Skin epidermis (tissue), 12 donors: ENCODE measurements around the gene SCG5.

Experiments used
- H3K27ac ChIP-seq, 21 experiments: fragments of 200-600 bp; sonication (generic) in 11 of 21; one replicate each; pipeline ENCODE4 v1.5.0; 2020; ENCODE audit warnings: mild to moderate bottlenecking in 3 of 21, inconsistent platforms in 2 of 21, moderate library complexity in 2 of 21
- H3K4me3 ChIP-seq, 7 experiments: fragments of 200-600 bp; sonication (generic) in 2 of 7; one replicate each; pipeline ENCODE4 v1.5.0; 2020; ENCODE audit warnings: inconsistent platforms in 2 of 7, mild to moderate bottlenecking in 2 of 7, moderate library complexity in 1 of 7

SCG5 gene

GRCh38 chr15:32717426-32718226 lies 76.1 kb downstream of the SCG5 start, which contains the start of gene GREM1:
GREM1 (plus strand) TSS chr15:32718004; CDS start chr15:32730691, 12,687 bp downstream.
- Histone ChIP-seq H3K27ac (peak within 1 kb of the TSS in 17 of 21 experiments; percentile 15 to 86 (median 66)), H3K4me3 (peak within 1 kb of the TSS; percentile 28 to 45 (median 34))

DNA sequence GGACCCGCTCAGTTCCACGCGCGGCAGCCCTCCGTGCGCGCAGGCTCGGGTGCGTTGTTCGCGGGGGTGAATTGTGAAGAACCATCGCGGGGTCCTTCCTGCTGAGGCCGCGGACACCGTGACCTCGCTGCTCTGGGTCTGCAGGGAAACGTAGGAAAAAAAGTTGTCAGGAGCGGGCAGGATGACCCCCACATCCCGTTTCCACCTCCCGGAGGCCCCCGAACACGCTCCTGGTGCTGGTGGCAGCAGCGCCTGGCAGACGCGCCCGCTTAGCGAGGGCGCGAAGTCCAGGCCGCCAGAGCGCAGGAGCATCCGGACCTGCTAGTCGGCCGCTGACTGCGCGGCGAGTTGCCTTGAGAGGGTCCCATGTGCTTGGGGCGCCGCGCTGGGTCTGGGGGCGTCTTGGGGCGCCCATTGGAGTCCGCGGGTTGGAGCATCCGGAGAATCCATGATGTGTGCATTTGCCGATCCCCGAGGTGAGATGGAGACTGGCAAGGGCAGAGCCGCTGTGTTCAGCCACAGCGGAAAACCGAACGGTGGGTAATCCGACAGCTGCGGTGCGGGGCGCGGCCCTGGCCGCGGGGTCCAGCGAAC lies 76.8 kb downstream of the SCG5 start:
- Histone ChIP-seq H3K27ac (peak overlapping the region in 16 of 21 experiments; percentile 17 to 86 (median 66)), H3K4me3 (peak overlapping the region; percentile 28 to 45 (median 34))

GRCh38 chr15:32718821-32719716 lies 77.6 kb downstream of the SCG5 start:
- Histone ChIP-seq H3K27ac (peak overlapping the region in 16 of 21 experiments; percentile 17 to 86 (median 66)), H3K4me3 (peak overlapping the region; percentile 28 to 45 (median 34))

DNA sequence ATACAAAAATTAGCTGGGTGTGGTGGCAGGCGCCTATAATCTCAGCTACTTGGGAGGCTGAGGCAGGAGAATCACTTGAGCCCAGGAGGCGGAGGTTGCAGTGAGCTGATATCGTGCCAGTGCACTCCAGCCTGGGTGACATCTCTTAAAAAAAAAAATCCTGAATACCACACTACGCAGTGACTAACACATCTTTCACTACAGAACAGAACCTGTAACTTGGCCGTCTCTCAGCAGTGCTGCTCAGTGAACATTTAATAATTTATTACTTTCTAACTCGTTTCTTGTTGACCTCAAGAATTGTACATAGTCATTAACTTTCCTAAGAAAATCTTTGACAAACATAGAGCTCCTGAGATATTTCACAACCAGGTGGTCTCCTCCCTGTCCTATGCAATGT lies 80.1 kb downstream of the SCG5 start:
- H3K27ac ChIP-seq = no peak overlapping the region
- H3K4me3 ChIP-seq = no peak overlapping the region

- Histone ChIP-seq H3K4me3 (no peak overlapping the region), H3K27ac (no peak overlapping the region)
Measured at GRCh38 chr15:32722136-32722535, 80.6 kb downstream of the SCG5 start.

DNA sequence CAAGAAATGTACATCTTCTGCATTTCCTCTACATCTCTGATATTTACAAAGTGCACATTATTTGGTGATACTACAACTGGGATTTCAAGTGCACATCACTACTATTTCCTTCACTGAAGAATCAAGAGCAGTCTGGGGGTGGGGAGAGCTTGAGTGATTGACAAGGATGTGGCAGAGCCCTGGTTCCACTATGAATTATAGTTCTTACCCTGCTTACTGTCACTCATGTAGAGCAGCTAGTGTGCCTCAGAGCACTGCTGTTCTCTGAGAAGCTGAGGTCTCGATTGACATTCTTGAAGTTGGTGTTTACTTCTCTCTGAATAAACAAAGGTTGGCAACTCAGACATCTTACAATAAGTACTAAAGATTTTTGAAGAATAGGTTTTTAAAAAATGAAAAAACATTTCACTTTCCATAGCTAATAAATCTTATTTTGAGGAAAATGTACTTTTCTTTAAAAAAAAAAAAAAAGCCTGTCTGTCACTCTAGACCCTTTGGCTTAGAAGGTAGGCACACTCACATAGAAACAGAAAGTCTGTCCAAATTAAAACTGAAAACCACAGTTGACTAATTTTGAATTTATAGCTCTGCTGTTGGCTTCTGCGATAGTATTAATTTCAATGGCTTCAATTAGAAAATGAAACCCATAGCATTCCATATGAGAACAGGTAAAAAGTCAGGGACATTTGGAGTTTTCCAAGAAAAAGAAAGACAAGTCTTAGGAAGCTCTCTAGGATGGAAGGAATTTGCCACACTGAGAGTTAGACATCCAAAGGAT lies 81.8 kb downstream of the SCG5 start:
- Histone ChIP-seq H3K27ac (no peak overlapping the region), H3K4me3 (no peak overlapping the region)

DNA sequence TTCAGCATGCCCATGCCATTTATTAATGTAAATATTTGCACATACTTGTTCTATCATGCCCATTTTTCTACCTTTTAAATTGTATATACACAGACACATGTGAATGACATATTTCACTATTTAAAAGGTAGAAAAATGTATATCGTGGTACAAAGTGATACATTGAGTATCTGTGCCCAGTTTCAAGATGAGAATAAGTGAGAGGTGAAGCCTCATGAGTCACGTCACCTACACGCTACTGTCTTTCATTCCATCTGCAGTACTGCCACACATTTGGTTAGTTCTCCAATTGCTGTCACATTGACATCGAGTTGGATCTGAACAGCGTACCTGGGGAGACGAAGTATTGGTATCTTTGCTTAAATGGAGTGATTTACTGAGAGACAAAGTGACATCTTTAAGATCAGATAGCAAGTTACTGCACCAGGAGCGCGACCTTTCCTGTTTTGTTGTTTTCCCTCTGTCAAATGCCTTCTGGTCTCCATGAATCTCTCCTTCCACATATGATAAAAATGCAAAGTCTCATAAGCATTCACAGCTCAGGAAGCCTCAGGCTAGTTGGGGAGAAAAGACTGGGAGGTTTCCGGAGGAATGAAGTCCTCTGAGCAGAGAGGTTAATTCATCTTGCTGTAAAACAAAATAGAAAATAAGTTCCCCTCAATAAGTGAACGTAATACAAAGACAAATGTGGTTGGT lies 88.3 kb downstream of the SCG5 start:
- Histone ChIP-seq H3K27ac (no peak overlapping the region), H3K4me3 (no peak overlapping the region)

- Histone ChIP-seq H3K4me3 (no peak overlapping the region), H3K27ac (no peak overlapping the region)
Measured at GRCh38 chr15:32730677-32731654, 89.5 kb downstream of the SCG5 start.

- Histone ChIP-seq H3K27ac (no peak overlapping the region), H3K4me3 (no peak overlapping the region)
Measured at GRCh38 chr15:32732574-32733157, 91.2 kb downstream of the SCG5 start.

GRCh38 chr15:32733281-32733680 lies 91.8 kb downstream of the SCG5 start:
- no peak overlapping the region for H3K27ac ChIP-seq
- H3K4me3 ChIP-seq = no peak overlapping the region

- Histone ChIP-seq H3K4me3 (no peak overlapping the region), H3K27ac (no peak overlapping the region)
Measured at GRCh38 chr15:32735989-32736700, 94.6 kb downstream of the SCG5 start.

DNA sequence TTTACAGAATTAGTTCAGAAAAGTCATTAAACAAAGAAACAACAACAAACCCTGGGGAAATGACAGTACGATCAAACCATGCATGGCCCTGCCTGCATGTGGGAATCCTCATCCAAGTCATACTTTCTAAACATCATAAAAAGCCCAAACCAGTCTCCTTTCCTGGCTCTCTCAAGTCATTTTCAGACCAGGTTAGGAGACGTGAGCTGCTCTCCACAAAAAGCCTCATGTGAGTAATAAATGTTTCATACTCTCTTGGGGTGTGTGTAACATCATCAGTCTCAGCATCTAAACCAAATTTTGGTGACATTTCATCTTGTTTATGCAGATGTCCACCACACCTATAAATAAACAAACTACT lies 95.2 kb downstream of the SCG5 start:
- Histone ChIP-seq H3K4me3 (no peak overlapping the region), H3K27ac (no peak overlapping the region)

DNA sequence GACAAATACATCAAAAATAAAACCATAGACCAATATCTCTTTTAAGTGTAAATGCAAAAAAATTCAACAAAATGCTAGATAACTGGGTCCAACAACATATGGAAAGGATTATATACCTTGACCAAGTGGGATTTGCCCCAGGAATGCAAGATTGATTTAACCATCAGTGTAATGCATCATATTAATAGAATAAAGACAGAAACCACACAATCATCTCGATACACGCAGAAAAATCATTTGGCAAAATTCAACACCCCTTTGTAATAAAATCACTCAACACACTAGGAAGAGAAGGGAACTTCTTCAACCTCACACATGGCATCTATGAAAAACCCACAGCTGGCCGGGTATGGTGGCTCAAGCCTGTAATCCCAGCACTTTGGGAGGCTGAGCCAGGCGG lies 95.8 kb downstream of the SCG5 start:
- H3K4me3 ChIP-seq = no peak overlapping the region
- H3K27ac ChIP-seq = no peak overlapping the region

GRCh38 chr15:32738666-32739065 lies 97.2 kb downstream of the SCG5 start:
- H3K4me3 ChIP-seq = no peak overlapping the region
- no peak overlapping the region for H3K27ac ChIP-seq

DNA sequence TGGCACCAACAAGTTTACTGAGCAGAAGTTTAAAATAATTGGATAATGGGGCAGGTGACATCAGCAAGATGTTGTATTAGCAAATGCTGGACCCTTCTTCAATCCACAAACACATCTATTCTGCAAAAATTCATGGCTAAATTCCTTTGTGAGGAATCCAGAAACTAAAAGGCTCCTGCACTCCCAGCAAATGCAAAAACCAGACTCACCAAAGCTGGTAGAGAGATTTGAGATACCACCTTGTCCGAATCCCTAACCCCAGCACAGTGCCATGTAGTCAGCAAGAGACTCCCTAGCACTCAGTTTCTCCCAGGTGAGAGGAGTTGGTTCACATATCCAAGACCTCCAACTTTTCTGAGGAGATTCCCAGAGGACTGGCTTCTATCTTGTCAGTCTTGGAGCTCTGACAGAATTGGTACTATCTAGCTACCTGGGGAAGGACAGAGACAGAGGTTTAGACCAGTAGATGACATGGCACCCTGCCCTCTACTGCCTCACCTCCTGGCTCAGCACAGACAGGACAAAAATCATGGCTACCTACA lies 98.1 kb downstream of the SCG5 start:
- no peak overlapping the region for H3K4me3 ChIP-seq
- no peak overlapping the region for H3K27ac ChIP-seq

DNA sequence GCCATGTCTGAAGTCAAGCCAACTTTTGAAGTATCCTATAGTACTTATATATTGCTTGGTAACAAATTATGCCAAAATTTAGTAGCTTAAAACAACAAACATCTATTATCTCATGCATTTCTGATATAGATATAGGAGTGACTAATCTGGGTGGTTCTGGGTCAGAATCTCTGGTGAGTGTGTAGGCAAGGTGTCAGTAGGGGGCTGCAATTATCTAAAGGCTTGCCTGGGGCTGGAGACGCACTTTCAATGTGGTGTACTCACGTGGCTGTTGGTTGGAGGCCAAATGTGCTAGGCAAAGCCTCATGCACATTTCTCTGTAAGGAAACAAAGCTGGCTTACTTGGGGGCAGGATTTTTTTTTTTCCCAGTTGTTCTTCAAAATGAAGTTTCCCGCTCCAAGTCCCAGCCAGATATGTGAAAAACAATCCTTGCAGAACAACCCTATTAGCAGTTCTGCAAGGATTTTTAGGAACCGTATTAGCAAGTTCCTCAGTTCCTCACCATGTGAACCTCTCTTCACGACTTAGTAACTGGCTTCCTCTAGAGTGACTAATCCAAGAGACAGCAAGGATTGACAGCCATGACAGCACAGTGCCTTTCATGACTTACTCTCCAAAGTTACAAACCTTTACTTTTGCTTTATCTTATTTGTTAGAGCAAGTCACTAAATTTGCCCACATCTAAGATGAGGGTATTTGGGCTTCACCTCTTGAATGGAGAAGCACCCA lies 102.1 kb downstream of the SCG5 start:
- Histone ChIP-seq H3K4me3 (no peak overlapping the region), H3K27ac (no peak overlapping the region)
